ENCODE results near the gene TMPRSS5.
"Not testable (repeated sequence)": the region's sequence is repeated elsewhere in the genome, so short reads cannot be mapped to it uniquely, and the experiment has no call there.

TMPRSS5 gene

DNA sequence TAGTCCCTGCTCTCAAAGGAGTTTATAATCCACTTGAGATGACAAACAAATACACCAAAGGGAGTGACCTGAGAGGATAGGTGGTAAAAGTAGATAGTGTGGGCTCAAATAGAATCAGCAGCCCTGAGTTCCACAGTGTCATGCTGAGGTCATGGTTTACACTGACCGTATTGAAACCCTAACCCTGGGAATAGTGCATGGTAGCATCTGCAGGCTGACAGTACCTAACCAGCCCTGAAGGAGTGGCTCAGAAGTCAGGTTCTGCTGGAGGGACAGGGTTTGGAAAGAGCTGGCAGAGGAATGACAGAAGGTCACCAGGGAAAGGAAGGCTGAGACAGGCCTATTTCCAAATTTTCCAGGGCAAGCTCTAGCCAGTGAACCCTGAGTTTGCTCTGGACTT, 9.2 kb upstream of the TMPRSS5 start:
- TF ChIP-seq, protein P1, sequence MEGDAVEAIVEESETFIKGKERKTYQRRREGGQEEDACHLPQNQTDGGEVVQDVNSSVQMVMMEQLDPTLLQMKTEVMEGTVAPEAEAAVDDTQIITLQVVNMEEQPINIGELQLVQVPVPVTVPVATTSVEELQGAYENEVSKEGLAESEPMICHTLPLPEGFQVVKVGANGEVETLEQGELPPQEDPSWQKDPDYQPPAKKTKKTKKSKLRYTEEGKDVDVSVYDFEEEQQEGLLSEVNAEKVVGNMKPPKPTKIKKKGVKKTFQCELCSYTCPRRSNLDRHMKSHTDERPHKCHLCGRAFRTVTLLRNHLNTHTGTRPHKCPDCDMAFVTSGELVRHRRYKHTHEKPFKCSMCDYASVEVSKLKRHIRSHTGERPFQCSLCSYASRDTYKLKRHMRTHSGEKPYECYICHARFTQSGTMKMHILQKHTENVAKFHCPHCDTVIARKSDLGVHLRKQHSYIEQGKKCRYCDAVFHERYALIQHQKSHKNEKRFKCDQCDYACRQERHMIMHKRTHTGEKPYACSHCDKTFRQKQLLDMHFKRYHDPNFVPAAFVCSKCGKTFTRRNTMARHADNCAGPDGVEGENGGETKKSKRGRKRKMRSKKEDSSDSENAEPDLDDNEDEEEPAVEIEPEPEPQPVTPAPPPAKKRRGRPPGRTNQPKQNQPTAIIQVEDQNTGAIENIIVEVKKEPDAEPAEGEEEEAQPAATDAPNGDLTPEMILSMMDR (IDR thresholded peaks at IDR 0.05; ENCODE audit: low read depth, low read length, poor library complexity, severe bottlenecking): no peak
- TF ChIP-seq EZH2phosphoT487 (IDR thresholded peaks at IDR 0.05; ENCODE audit: borderline replicate concordance, low read length): no peak
- no peak overlapping the region for H3K4me3 ChIP-seq (ENCODE audit: low read length)
- no peaks in the 10 kb centered on the region for H4K20me1 ChIP-seq (ENCODE audit: control insufficient read depth, insufficient read depth, low read depth, low read length)
- H3F3A ChIP-seq (ENCODE audit: control insufficient read depth, insufficient read depth): no peaks in the 10 kb centered on the region
- H3K9me2 ChIP-seq (replicated peaks; ENCODE audit: control insufficient read depth, low read length): no peaks in the 10 kb centered on the region
- no peaks in the 10 kb centered on the region for H3K36me3 ChIP-seq (ENCODE audit: control insufficient read depth, low read length)
- H3K27ac ChIP-seq (ENCODE audit: low read depth, low read length): no peak overlapping the region
- no peaks in the 10 kb centered on the region for H3K27me3 ChIP-seq (ENCODE audit: control insufficient read depth, low read length)
- no peaks in the 10 kb centered on the region for H3K9me3 ChIP-seq (ENCODE audit: control insufficient read depth, insufficient read depth, low read length)
- H3K4me2 ChIP-seq (ENCODE audit: low read length): no peak overlapping the region
- no peaks in the 10 kb centered on the region for H3K79me2 ChIP-seq (ENCODE audit: control insufficient read depth, low read length)
- H3K4me1 ChIP-seq (ENCODE audit: control insufficient read depth, low read length): no peaks in the 10 kb centered on the region

DNA sequence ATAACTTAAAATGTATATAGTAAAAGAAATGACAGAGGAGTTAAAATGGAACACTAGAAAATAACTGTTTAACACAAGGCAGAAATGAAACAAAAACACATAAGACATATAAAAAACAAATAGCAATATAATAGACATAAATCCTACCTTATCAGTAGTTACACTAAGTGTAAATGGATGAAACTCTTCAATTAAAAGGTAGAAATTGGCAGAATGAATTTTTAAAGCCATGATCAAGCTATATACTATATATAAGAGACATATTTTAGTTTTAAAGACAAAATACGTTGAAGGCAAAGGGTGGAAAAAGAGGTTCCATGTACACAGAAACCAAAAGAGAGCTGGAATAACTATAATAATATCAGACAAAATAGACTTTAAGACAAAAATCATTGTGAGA, 4.9 kb upstream of the TMPRSS5 start:
- Histone ChIP-seq H3K4me3 (ENCODE audit: low read length) (no peak overlapping the region), H3K9me2 (replicated peaks; ENCODE audit: control insufficient read depth, low read length) (no peaks in the 10 kb centered on the region), H3K27ac (ENCODE audit: low read depth, low read length) (no peak overlapping the region), H3K9me3 (ENCODE audit: control insufficient read depth, insufficient read depth, low read length) (no peaks in the 10 kb centered on the region), H3K79me2 (ENCODE audit: control insufficient read depth, low read length) (no peaks in the 10 kb centered on the region), H4K20me1 (ENCODE audit: control insufficient read depth, insufficient read depth, low read depth, low read length) (no peaks in the 10 kb centered on the region), H3F3A (ENCODE audit: control insufficient read depth, insufficient read depth) (no peaks in the 10 kb centered on the region), H3K36me3 (ENCODE audit: control insufficient read depth, low read length) (no peaks in the 10 kb centered on the region), H3K27me3 (ENCODE audit: control insufficient read depth, low read length) (0 out of 2 replicates have a peak, but pooled peaks cover 2% of the 10 kb centered on the region), H3K4me1 (ENCODE audit: control insufficient read depth, low read length) (no peaks in the 10 kb centered on the region), H3K4me2 (ENCODE audit: low read length) (no peak overlapping the region)
- TF ChIP-seq, protein P1 (IDR thresholded peaks at IDR 0.05; ENCODE audit: low read depth, low read length, poor library complexity, severe bottlenecking): no peak
- no peak for TF ChIP-seq EZH2phosphoT487 (IDR thresholded peaks at IDR 0.05; ENCODE audit: borderline replicate concordance, low read length)

DNA sequence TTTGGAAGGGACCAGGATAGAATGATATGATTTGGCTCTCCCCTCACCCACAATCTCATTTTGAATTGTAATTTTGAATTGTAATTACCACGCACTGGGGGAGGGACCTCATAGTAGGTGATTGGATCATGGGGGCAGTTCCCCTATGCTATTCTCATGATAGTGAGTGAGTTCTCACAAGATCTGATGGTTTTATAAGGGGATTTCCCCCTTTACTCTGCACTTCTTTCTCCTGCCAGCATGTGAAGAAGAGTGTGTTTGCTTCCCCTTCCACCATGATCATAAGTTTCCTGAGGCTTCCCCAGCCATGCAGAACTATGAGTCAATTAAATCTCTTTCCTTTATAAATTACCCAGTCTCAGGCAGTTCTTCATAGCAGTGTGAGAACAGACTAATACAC, 2.6 kb downstream of the TMPRSS5 start:
- not testable (repeated sequence) for H3K27me3 ChIP-seq (ENCODE audit: control insufficient read depth, low read length); H3K4me3 ChIP-seq (ENCODE audit: low read length); H3F3A ChIP-seq (ENCODE audit: control insufficient read depth, insufficient read depth); H3K4me2 ChIP-seq (ENCODE audit: low read length); H3K79me2 ChIP-seq (ENCODE audit: control insufficient read depth, low read length); H3K9me2 ChIP-seq (replicated peaks; ENCODE audit: control insufficient read depth, low read length); H3K36me3 ChIP-seq (ENCODE audit: control insufficient read depth, low read length); H3K4me1 ChIP-seq (ENCODE audit: control insufficient read depth, low read length); H3K27ac ChIP-seq (ENCODE audit: low read depth, low read length); H3K9me3 ChIP-seq (ENCODE audit: control insufficient read depth, insufficient read depth, low read length); H4K20me1 ChIP-seq (ENCODE audit: control insufficient read depth, insufficient read depth, low read depth, low read length)

DNA sequence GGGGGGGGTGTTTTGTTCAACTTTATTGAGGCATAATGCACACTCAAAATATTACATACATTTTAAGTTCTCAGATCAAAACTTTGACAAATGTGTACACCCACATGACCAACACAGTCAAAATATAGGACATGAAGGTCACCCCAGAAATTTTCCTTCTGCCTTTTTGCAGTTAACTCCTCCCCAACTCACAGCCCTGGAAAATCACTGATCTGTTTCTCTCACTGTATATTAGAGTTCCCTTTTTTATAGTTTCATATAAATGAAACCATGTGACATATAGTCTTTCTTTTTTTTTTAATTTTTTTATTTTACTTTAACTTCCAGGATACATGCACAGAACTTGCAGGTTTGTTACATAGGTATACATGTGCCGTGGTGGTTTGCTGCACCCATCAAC, 4.6 kb downstream of the TMPRSS5 start:
- no peaks in the 10 kb centered on the region for H3K79me2 ChIP-seq (ENCODE audit: control insufficient read depth, low read length)
- no peak for TF ChIP-seq EZH2phosphoT487 (IDR thresholded peaks at IDR 0.05; ENCODE audit: borderline replicate concordance, low read length)
- TF ChIP-seq, protein P1 (IDR thresholded peaks at IDR 0.05; ENCODE audit: low read depth, low read length, poor library complexity, severe bottlenecking): no peak

More for the DNA sequence above, 4.6 kb downstream of the TMPRSS5 start:
- Histone ChIP-seq H3K4me1 (ENCODE audit: control insufficient read depth, low read length) (no peaks in the 10 kb centered on the region), H3F3A (ENCODE audit: control insufficient read depth, insufficient read depth) (no peaks in the 10 kb centered on the region), H3K27ac (ENCODE audit: low read depth, low read length) (no peak overlapping the region), H3K9me3 (ENCODE audit: control insufficient read depth, insufficient read depth, low read length) (no peaks in the 10 kb centered on the region), H3K4me2 (ENCODE audit: low read length) (no peak overlapping the region), H3K36me3 (ENCODE audit: control insufficient read depth, low read length) (no peaks in the 10 kb centered on the region), H4K20me1 (ENCODE audit: control insufficient read depth, insufficient read depth, low read depth, low read length) (no peaks in the 10 kb centered on the region), H3K4me3 (ENCODE audit: low read length) (no peak overlapping the region), H3K9me2 (replicated peaks; ENCODE audit: control insufficient read depth, low read length) (no peaks in the 10 kb centered on the region), H3K27me3 (ENCODE audit: control insufficient read depth, low read length) (no peaks in the 10 kb centered on the region)
